Endothelial cell of umbilical vein (primary cell): ENCODE results near the gene NPPC. TPM values are rescaled to one million over a fixed set of nuclear protein-coding genes. Genes with fewer than 3 reads are reported as not detected.

ENCODE experiments used
- BruUV-seq: library from RNA; stranded (reverse); fragments of 400-500 nt; replicated peaks from 2 replicates; lab custom pipeline; 2021; lab: Mats Ljungman, UMichigan
- CTCF ChIA-PET: fragments of 300-600, 350-600 bp; sonication (Branson Sonifier 250); formaldehyde crosslinking; loops from one replicate; lab custom pipeline; 2021; ENCODE audit warnings: antibody characterized with exemption, inconsistent platforms; lab: Charles Lee
- POLR2A ChIA-PET: fragments of 300-600, 350-600 bp; sonication (Branson Sonifier 250); formaldehyde crosslinking; loops from one replicate; lab custom pipeline; 2021; ENCODE audit warnings: antibody characterized with exemption, inconsistent platforms; lab: Charles Lee
- DNase-seq: peaks from one replicate; pipeline ENCODE4 v3.0.0-alpha.2; 2011; ENCODE audit warnings: low read depth, low spot score
- FAIRE-seq: peaks from 2 replicates; lab custom pipeline; 2011; peaks lifted over from hg19 to GRCh38; lab: Jason Lieb, UNC
- H2AFZ ChIP-seq: 2 replicates; pipeline ENCODE4 v1.6.0; 2012; ENCODE audit warnings: low read depth, low read length, control low read depth, inconsistent platforms
- H3K27ac ChIP-seq: 2 replicates; pipeline ENCODE4 v1.5.1; 2011; ENCODE audit warnings: low read depth, mild to moderate bottlenecking, control low read depth, low read length, moderate library complexity; ENCODE audit not compliant: insufficient read depth
- H3K27me3 ChIP-seq, 2 experiments: 2 replicates each; pipeline versions ENCODE4 v1.6.0 to v1.6.1; 2011; ENCODE audit warnings: low read length in 2 of 2, mixed read lengths in 1 of 2; ENCODE audit not compliant: control insufficient read depth in 2 of 2, insufficient read depth in 2 of 2
- H3K36me3 ChIP-seq, 2 experiments: 2 replicates in 1 of 2; 3 replicates in 1 of 2; pipeline ENCODE4 v1.5.1; 2011; ENCODE audit warnings: low read length in 2 of 2, mild to moderate bottlenecking in 1 of 2, moderate library complexity in 1 of 2; ENCODE audit not compliant: control insufficient read depth in 2 of 2, insufficient read depth in 2 of 2; ENCODE audit errors: extremely low read depth in 1 of 2
- H3K4me1 ChIP-seq: 3 replicates; pipeline ENCODE4 v1.5.1; 2011; ENCODE audit warnings: mild to moderate bottlenecking, low read length; ENCODE audit not compliant: control insufficient read depth, insufficient read depth; ENCODE audit errors: extremely low read depth
- H3K4me2 ChIP-seq: 2 replicates; pipeline ENCODE4 v1.6.1; 2011; ENCODE audit warnings: low read length, control low read depth, mixed read lengths; ENCODE audit not compliant: insufficient read depth
- H3K4me3 ChIP-seq, 3 experiments: fragments of 200-600 bp in 1 of 3; sonication (generic), shearing (Covaris generic) in 1 of 3; replicated peaks in 1 of 3; 2 replicates each; pipeline ENCODE4 v1.5.1; 2011 to 2016; ENCODE audit warnings: control low read depth in 3 of 3, low read length in 3 of 3, mild to moderate bottlenecking in 2 of 3, inconsistent platforms in 1 of 3, low read depth in 1 of 3, moderate library complexity in 1 of 3; ENCODE audit not compliant: insufficient read depth in 1 of 3
- H3K79me2 ChIP-seq: 2 replicates; pipeline ENCODE4 v1.6.0; 2012; ENCODE audit warnings: low read length, inconsistent platforms; ENCODE audit not compliant: control insufficient read depth, insufficient read depth
- H3K9ac ChIP-seq: replicated peaks from 2 replicates; pipeline ENCODE3; 2011; ENCODE audit warnings: low read length, control low read depth; ENCODE audit not compliant: insufficient read depth; ENCODE audit errors: extremely low read depth
- H3K9me1 ChIP-seq: replicated peaks from 3 replicates; pipeline ENCODE4 v1.6.0; 2011; ENCODE audit warnings: mild to moderate bottlenecking, low read length; ENCODE audit not compliant: control insufficient read depth, insufficient read depth; ENCODE audit errors: extremely low read depth
- H3K9me3 ChIP-seq: replicated peaks from 2 replicates; pipeline ENCODE4 v1.5.1; 2012; ENCODE audit warnings: low read length, inconsistent platforms; ENCODE audit not compliant: control insufficient read depth, insufficient read depth
- H4K20me1 ChIP-seq: replicated peaks from 2 replicates; pipeline ENCODE3; 2011; ENCODE audit warnings: mild to moderate bottlenecking, low read length; ENCODE audit not compliant: control insufficient read depth, insufficient read depth; ENCODE audit errors: extremely low read depth
- FOS ChIP-seq: IDR thresholded peaks from 2 replicates; pipeline ENCODE4 v1.6.1; 2011; ENCODE audit warnings: mild to moderate bottlenecking, low read length, moderate library complexity, borderline replicate concordance; ENCODE audit not compliant: insufficient read depth
- JUN ChIP-seq: IDR thresholded peaks from 2 replicates; pipeline ENCODE4 v1.6.1; 2011; ENCODE audit warnings: borderline replicate concordance, low read depth; ENCODE audit not compliant: insufficient read length, insufficient read depth
- MYC ChIP-seq: IDR thresholded peaks from one replicate; pipeline ENCODE4 v1.6.1; 2011; ENCODE audit warnings: mild to moderate bottlenecking, low read depth, low read length
- POLR2A ChIP-seq: IDR thresholded peaks from 2 replicates; pipeline ENCODE4 v1.6.1; 2012; ENCODE audit warnings: low read depth, mild to moderate bottlenecking, control low read depth, low read length
- dilution Hi-C: fragments of 300-500 bp; cut with MboI; formaldehyde crosslinking; loops from one replicate; pipeline ENCODE4 v1.15.0; 2019; ENCODE audit warnings: low sequenced_read_pairs; ENCODE audit not compliant: extremely low pct_ligation_motif_present
- intact Hi-C: fragments of 100-400 bp; cut with micrococcal nuclease; formaldehyde crosslinking; loops from one replicate; pipeline ENCODE4 v1.10.0; 2022
- polyA plus RNA-seq, 4 experiments: library from polyadenylated mRNA; depleted of rRNA in 3 of 4; stranded (reverse) in 3 of 4; unstranded in 1 of 4; fragments of >200 nt; gene quantifications; 2 replicates each; pipeline versions ENCODE4 v1.2.1 to v1.2.3, GENCODE V29; 2011 to 2012; ENCODE audit warnings: missing spikeins in 1 of 4
- total RNA-seq: library from RNA; stranded (reverse); gene quantifications from 2 replicates; pipeline ENCODE4 v1.2.3, GENCODE V29; 2021
- TF ChIP-seq, protein P1 (sequence below), 2 donors: IDR thresholded peaks; 1 replicate in 1 of 2; 2 replicates in 1 of 2; pipeline ENCODE4 v1.5.1; 2011; ENCODE audit warnings: low read length in 2 of 2, mild to moderate bottlenecking in 2 of 2, moderate library complexity in 2 of 2, control low read depth in 1 of 2, inconsistent platforms in 1 of 2, low read depth in 1 of 2; ENCODE audit not compliant: insufficient read depth in 1 of 2; ENCODE audit errors: extremely low read depth in 1 of 2

Gene NPPC
- total and polyA plus RNA-seq, 2 donors (not counting 3 experiments of a cell fraction or from before 2014, with no cell fraction given): not detected

DNA sequence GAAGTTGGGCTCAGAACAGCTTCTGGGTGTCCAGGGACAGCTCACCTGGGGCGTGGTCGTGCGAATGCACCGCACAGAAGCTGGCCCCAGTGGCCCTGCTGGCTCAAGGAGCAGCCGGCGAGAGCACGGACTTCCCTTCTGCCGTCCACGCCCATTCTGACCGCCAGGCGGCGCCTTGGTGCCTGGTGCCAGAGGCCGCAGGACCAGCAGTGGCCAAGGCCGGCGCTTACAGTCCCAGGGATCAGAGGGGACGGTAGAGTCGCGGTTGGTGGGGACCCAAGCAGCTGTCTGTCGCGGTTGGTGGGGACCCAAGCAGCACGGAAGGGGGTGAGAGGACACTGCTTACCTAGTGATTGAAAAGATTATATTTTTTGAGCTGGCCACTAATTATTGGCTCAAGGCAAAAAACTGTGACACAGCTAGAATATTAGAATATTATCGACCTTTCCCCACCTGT is 25.7 kb downstream of the NPPC start:
- Histone ChIP-seq H4K20me1 (no peaks in the 10 kb centered on the region), H3K4me1 (no peaks in the 10 kb centered on the region), H3K9me3 (no peaks in the 10 kb centered on the region), H2AFZ (no peak overlapping the region), H3K79me2 (no peaks in the 10 kb centered on the region), H3K4me2 (no peak overlapping the region), H3K9me1 (no peaks in the 10 kb centered on the region), H3K27ac (no peak overlapping the region), H3K36me3 (no peaks in the 10 kb centered on the region), H3K9ac (no peak overlapping the region), H3K4me3 (no peak overlapping the region), H3K27me3 (no peaks in the 10 kb centered on the region)
- dilution Hi-C loops: no loop called here
- BruUV-seq: no TSS peak
- intact Hi-C loops: loop anchor here (1.0 kb wide), 3 partner anchors 100 to 540 kb away; no protein-coding TSS in a partner anchor
- ChIA-PET POLR2A (no interaction called here), CTCF (interaction anchor here (0.7 to 5.3 kb wide), 40 partner anchors 8 to 619 kb away, joined by 3 to 45 read pairs (median 5); partner anchors contain the start of gene PRSS56)
- DNase-seq: peak; percentile 71
- peak; percentile 91 for FAIRE-seq
- TF ChIP-seq JUN (no peak), MYC (no peak), FOS (no peak), POLR2A (no peak)
- TF ChIP-seq, protein P1, sequence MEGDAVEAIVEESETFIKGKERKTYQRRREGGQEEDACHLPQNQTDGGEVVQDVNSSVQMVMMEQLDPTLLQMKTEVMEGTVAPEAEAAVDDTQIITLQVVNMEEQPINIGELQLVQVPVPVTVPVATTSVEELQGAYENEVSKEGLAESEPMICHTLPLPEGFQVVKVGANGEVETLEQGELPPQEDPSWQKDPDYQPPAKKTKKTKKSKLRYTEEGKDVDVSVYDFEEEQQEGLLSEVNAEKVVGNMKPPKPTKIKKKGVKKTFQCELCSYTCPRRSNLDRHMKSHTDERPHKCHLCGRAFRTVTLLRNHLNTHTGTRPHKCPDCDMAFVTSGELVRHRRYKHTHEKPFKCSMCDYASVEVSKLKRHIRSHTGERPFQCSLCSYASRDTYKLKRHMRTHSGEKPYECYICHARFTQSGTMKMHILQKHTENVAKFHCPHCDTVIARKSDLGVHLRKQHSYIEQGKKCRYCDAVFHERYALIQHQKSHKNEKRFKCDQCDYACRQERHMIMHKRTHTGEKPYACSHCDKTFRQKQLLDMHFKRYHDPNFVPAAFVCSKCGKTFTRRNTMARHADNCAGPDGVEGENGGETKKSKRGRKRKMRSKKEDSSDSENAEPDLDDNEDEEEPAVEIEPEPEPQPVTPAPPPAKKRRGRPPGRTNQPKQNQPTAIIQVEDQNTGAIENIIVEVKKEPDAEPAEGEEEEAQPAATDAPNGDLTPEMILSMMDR (IDR thresholded peaks at IDR 0.05; ENCODE audit: extremely low read depth in 1 of 2, insufficient read depth in 1 of 2, low read depth in 1 of 2, low read length in 2 of 2): peak; percentile 96 to 98
